Type B pancreatic cell (in vitro differentiated cells): ENCODE measurements around the gene UBL5. TPM values are rescaled to one million over a fixed set of nuclear protein-coding genes. Genes with fewer than 3 reads are reported as not detected.

ENCODE experiments used
- DNase-seq: peaks from one replicate; pipeline ENCODE4 v3.0.0; 2021; ENCODE audit warnings: mixed read lengths; ENCODE audit not compliant: unreplicated experiment; ENCODE audit errors: extremely low spot score
- H3K27ac Mint-ChIP-seq: 2 replicates; pipeline ENCODE4 v1.8.0; 2021; ENCODE audit warnings: mild to moderate bottlenecking, mixed read lengths
- H3K27me3 Mint-ChIP-seq: 2 replicates; pipeline ENCODE4 v1.8.0; 2021; ENCODE audit warnings: mixed read lengths
- H3K36me3 Mint-ChIP-seq: 2 replicates; pipeline ENCODE4 v1.8.0; 2021; ENCODE audit warnings: mixed read lengths
- H3K4me1 Mint-ChIP-seq: one replicate; pipeline ENCODE4 v1.8.0; 2021; ENCODE audit warnings: mixed read lengths; ENCODE audit not compliant: unreplicated experiment
- H3K4me3 Mint-ChIP-seq: 2 replicates; pipeline ENCODE4 v1.8.0; 2021; ENCODE audit warnings: mild to moderate bottlenecking, mixed read lengths
- H3K9me3 Mint-ChIP-seq: 2 replicates; pipeline ENCODE4 v1.8.0; 2021; ENCODE audit warnings: mixed read lengths
- total RNA-seq: library from RNA; stranded (reverse); gene quantifications from 2 replicates; pipeline ENCODE4 v1.2.1, GENCODE V29; 2021; ENCODE audit warnings: low replicate concordance
- TF ChIP-seq, protein P1 (sequence below): fragments of 200-600 bp; sonication (generic); conservative IDR thresholded peaks from 2 replicates; pipeline ENCODE4 v1.5.0; 2021; ENCODE audit warnings: antibody characterized with exemption, mild to moderate bottlenecking

Gene UBL5
- total RNA-seq, 1 donor from 2014 or later = 347 TPM

DNA sequence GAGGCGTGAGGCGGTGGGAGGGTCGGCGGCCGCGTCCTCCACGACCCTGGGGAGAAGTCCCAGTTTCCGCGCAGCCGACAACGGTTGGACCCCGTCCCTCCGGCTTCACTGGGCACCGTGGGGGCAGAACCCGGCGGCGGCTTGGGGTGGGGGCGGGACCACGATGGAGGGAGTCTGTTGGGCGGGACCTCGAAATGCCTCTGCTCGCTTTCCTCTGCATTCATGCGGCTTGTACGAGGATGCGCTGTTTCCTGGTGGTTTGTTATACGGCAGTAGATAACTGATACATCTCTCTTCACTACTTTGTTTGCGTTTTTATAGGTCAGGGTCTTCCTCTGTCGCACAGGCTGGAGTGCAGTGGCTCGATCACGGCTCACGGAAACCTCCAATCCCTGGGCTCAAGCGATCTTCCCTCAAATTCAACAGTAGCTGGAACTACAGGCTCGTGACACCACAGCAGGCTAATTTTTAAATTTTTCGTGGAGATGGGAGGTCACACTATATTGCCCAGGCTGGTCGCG lies 34.6 kb upstream of the UBL5 start:
- Mint-ChIP-seq H3K27ac (peak overlapping the region; percentile 93), H3K4me3 (peak overlapping the region; percentile 93), H3K4me1 (peaks cover 32% of the 10 kb centered on the region), H3K36me3 (no peaks in the 10 kb centered on the region), H3K9me3 (no peaks in the 10 kb centered on the region), H3K27me3 (no peaks in the 10 kb centered on the region)
- TF ChIP-seq, protein P1, sequence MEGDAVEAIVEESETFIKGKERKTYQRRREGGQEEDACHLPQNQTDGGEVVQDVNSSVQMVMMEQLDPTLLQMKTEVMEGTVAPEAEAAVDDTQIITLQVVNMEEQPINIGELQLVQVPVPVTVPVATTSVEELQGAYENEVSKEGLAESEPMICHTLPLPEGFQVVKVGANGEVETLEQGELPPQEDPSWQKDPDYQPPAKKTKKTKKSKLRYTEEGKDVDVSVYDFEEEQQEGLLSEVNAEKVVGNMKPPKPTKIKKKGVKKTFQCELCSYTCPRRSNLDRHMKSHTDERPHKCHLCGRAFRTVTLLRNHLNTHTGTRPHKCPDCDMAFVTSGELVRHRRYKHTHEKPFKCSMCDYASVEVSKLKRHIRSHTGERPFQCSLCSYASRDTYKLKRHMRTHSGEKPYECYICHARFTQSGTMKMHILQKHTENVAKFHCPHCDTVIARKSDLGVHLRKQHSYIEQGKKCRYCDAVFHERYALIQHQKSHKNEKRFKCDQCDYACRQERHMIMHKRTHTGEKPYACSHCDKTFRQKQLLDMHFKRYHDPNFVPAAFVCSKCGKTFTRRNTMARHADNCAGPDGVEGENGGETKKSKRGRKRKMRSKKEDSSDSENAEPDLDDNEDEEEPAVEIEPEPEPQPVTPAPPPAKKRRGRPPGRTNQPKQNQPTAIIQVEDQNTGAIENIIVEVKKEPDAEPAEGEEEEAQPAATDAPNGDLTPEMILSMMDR = no peak
- no peak for DNase-seq

DNA sequence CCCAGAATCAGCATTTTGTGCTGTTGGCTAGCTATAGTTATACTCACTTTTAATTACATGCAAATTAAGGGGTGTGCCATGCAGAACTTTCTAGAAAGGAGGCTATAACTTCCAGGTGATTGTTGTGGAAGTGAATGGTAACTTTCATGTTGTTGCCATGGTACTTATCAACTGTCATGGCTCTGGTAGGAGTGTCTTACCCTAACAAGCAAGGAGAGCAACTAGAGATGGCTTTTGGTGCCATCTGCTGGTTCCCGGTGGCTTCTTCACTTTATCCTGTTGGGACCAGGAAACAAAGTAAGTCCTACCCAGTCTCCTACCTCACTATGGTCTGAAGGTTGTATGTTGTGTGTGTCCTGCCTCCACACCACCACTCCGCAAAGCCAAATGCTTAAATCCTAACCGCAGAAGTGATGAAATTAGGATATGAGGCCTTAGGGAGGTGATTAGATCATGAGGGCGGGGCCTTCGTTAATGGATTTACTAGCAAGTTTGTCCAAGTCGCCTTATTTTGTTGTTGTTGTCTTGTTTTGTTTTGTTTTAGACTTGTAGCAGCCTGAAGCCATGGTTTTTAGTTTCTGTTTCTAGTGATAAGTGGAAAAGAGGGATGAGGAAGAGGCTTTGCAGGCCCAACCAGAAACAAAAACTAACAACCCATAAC lies 31.5 kb upstream of the UBL5 start:
- no peaks in the 10 kb centered on the region for H3K9me3 Mint-ChIP-seq
- peaks cover 16% of the 10 kb centered on the region for H3K4me1 Mint-ChIP-seq
- TF ChIP-seq, protein P1 = peak; percentile 91
- H3K27ac Mint-ChIP-seq = peak overlapping the region; percentile 90
- no peaks in the 10 kb centered on the region for H3K36me3 Mint-ChIP-seq
- no peak for DNase-seq
- no peaks in the 10 kb centered on the region for H3K27me3 Mint-ChIP-seq
- H3K4me3 Mint-ChIP-seq = peak overlapping the region; percentile 73

DNA sequence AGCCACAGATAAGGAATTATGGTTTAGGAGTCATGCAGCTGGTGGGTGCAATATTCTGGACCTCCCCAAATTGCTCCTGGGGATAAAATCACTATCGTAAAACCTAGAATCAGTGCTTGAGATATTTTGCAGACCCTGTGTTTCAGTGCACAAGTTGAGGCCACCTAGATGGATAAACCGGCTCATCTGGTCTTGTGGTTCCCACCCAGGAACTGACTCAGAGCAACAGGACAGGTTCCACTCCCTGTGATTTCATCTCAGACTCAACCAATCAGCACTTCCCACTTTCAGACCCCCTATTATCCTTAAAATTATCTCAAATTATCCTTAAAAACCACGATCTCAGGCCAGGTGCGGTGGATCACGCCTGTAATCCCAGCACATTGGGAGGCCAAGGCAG lies 29.8 kb upstream of the UBL5 start:
- Mint-ChIP-seq H3K27me3 (no peaks in the 10 kb centered on the region), H3K36me3 (no peaks in the 10 kb centered on the region), H3K27ac (peak overlapping the region; percentile 74), H3K9me3 (no peaks in the 10 kb centered on the region), H3K4me1 (peaks cover 12% of the 10 kb centered on the region), H3K4me3 (peak overlapping the region; percentile 5)
- TF ChIP-seq, protein P1 = no peak
- no peak for DNase-seq

DNA sequence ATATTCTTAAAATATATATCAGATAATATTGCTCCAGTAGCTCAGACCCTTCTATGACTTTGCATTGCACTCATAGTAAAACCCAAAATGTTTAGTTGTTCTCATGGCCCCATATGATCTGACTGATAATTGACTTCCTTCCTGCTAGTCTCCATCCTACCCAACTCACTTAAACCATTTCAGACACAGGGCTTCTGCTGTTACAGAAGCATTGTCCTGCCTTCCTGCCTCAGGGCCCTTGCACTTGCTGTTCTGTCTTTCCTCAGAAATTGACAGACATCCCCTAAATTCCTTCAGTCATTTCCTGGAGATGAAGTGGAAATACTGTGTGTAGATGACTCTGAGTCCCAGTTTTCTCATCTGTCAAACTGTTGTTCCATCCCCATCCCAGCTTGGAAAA lies 28.6 kb upstream of the UBL5 start:
- no peaks in the 10 kb centered on the region for H3K27me3 Mint-ChIP-seq
- no peaks in the 10 kb centered on the region for H3K9me3 Mint-ChIP-seq
- peaks cover 7% of the 10 kb centered on the region for H3K4me1 Mint-ChIP-seq
- DNase-seq = no peak
- H3K4me3 Mint-ChIP-seq = no peak overlapping the region
- no peak overlapping the region for H3K27ac Mint-ChIP-seq
- peaks cover 5% of the 10 kb centered on the region for H3K36me3 Mint-ChIP-seq
- TF ChIP-seq, protein P1 = no peak

DNA sequence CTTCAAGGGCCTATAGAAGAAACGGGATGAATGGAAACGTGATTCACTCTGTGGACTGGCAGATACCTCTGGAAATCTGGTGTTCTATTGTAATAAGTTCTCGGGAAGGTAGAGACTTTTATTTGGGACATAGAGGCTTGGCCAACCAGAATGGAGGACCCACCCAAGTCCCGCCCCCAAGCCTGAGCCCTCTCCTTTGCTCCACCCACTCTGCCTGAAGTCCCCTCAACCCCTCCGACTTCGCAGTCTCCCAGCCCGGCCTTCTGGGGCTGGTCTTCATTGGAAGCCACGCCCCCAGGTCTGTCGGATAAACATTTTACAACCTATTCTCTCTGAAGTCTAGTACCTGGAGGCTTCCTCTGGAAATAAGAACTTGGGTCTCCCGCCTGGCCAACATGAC lies 25.7 kb upstream of the UBL5 start:
- Mint-ChIP-seq H3K36me3 (peaks cover 5% of the 10 kb centered on the region), H3K27ac (no peak overlapping the region), H3K27me3 (no peaks in the 10 kb centered on the region), H3K4me3 (no peak overlapping the region), H3K9me3 (no peaks in the 10 kb centered on the region), H3K4me1 (no peaks in the 10 kb centered on the region)
- TF ChIP-seq, protein P1 = no peak
- no peak for DNase-seq
